Peyer's patch (tissue), 4 donors: Measurements from ENCODE around the gene TBC1D23.

Experiments
- POLR2A ChIP-seq, 2 donors: fragments of 450-650 bp; IDR thresholded peaks; one replicate each; pipeline ENCODE4 v1.5.1; 2017; ENCODE audit warnings: antibody characterized with exemption in 2 of 2, mild to moderate bottlenecking in 2 of 2, moderate library complexity in 2 of 2
- TF ChIP-seq, protein P1 (sequence below), 6 experiments: fragments of 450-650 bp in 4 of 6; fragments of 200-600 bp in 2 of 6; sonication (generic) in 1 of 6; IDR thresholded peaks; one replicate each; pipeline ENCODE4 v1.5.1; 2017 to 2019; ENCODE audit warnings: antibody characterized with exemption in 6 of 6, mild to moderate bottlenecking in 3 of 6, moderate library complexity in 1 of 6

DNA sequence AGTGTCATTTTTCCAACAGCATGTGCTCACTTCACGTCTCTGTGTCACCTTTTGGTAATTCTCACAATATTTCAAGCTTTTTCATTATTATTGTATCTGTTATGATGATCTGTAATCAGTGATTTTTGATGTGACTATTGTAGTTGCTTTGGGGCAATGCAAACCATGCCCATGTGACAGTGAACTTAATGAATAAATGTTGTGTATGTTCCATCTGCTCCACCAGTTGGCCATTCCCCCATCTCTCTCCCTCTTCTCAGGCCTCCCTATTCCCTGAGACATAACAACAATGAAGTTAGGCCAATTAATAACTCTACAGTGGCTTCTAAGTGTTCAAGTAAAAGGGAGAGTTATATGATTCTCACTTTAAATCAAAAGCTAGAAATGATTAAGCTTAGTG lies 32.5 kb upstream of the TBC1D23 start:
- TF ChIP-seq, protein P1, sequence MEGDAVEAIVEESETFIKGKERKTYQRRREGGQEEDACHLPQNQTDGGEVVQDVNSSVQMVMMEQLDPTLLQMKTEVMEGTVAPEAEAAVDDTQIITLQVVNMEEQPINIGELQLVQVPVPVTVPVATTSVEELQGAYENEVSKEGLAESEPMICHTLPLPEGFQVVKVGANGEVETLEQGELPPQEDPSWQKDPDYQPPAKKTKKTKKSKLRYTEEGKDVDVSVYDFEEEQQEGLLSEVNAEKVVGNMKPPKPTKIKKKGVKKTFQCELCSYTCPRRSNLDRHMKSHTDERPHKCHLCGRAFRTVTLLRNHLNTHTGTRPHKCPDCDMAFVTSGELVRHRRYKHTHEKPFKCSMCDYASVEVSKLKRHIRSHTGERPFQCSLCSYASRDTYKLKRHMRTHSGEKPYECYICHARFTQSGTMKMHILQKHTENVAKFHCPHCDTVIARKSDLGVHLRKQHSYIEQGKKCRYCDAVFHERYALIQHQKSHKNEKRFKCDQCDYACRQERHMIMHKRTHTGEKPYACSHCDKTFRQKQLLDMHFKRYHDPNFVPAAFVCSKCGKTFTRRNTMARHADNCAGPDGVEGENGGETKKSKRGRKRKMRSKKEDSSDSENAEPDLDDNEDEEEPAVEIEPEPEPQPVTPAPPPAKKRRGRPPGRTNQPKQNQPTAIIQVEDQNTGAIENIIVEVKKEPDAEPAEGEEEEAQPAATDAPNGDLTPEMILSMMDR (IDR thresholded peaks at IDR 0.05) = no peak
- TF ChIP-seq POLR2A (IDR thresholded peaks at IDR 0.05) = no peak
